ENCODE measurements around the gene DPP10.

GRCh38 chr2:114406347-114406746 lies 36.1 kb upstream of the DPP10 start:
- no peak for TF ChIP-seq CTCF (conservative IDR thresholded peaks at IDR 0.05; ENCODE audit: low read length)
- no peak for TF ChIP-seq EZH2phosphoT487 (IDR thresholded peaks at IDR 0.05; ENCODE audit: borderline replicate concordance)
